Pancreas (tissue), 10 donors: Measurements from ENCODE around the gene GNG8. TPM values are rescaled to one million over a fixed set of nuclear protein-coding genes. Genes with fewer than 3 reads are reported as not detected.

ENCODE experiments used
- ATAC-seq, 4 donors: fragments of 200-7000 bp; cut with Tn5 transposase; one replicate each; pipeline versions ENCODE4 v1.8.0 to v1.9.1; 2020; ENCODE audit warnings: mild to moderate bottlenecking in 4 of 4, moderate library complexity in 4 of 4
- DNase-seq, 6 donors: peaks; one replicate each; pipeline ENCODE4 v3.0.0-alpha.2; 2020
- FAIRE-seq: peaks from 2 replicates; lab custom pipeline; 2012; peaks lifted over from hg19 to GRCh38; lab: Jason Lieb, UNC
- H3K27ac ChIP-seq, 4 donors: fragments of 200-600 bp; sonication (generic); 1 replicate in 3 of 4; 2 replicates in 1 of 4; pipeline versions ENCODE4 v1.5.0 to v1.8.0; 2020
- H3K27me3 ChIP-seq, 4 donors: fragments of 200-600 bp; one replicate each; pipeline ENCODE4 v1.8.0; 2021
- H3K36me3 ChIP-seq, 3 donors: fragments of 200-600 bp; sonication (generic) in 1 of 3; one replicate each; pipeline versions ENCODE4 v1.5.0 to v1.8.0; 2020 to 2021
- H3K4me1 ChIP-seq, 3 donors: fragments of 200-600 bp; one replicate each; pipeline ENCODE4 v1.8.0; 2021
- H3K4me3 ChIP-seq, 4 donors: fragments of 200-600 bp; sonication (generic) in 2 of 4; one replicate each; pipeline versions ENCODE4 v1.5.0 to v1.8.0; 2020 to 2021
- H3K9me3 ChIP-seq, 4 donors: fragments of 200-600 bp; one replicate each; pipeline ENCODE4 v1.8.0; 2021
- CTCF ChIP-seq, 4 donors: fragments of 200-600 bp; sonication (generic) in 3 of 4; IDR thresholded peaks; one replicate each; pipeline versions ENCODE4 v1.5.0 to v1.8.0; 2021; ENCODE audit warnings: antibody characterized with exemption in 4 of 4
- WGBS, 2 donors: extraction: QIAGEN DNeasy Blood & Tissue Kit; methylation state at CpG; one replicate each; pipeline ENCODE4 v1.1.7; 2013; 5-methylcytosine and 5-hydroxymethylcytosine counted together
- intact Hi-C, 3 donors: fragments of 100-400 bp; cut with DNase I; formaldehyde crosslinking; loops; one replicate each; pipeline versions ENCODE4 v1.11.1 to v1.14.2; 2022
- polyA plus RNA-seq, 2 donors: library from polyadenylated mRNA; stranded (reverse); fragments of 200-250 nt; gene quantifications; one replicate each; pipeline ENCODE4 v1.2.3, GENCODE V29; 2013
- total RNA-seq, 6 donors: library from RNA; stranded (reverse); fragmentation: NEBNext Ultra II Directional in 4 of 6; extraction: Animal tissue kit (Norgen Biotek cat#: 25700) in 4 of 6; gene quantifications; one replicate each; pipeline versions ENCODE4 v1.2.1 to v1.2.4, GENCODE V29; 2021 to 2023
- donor health status: healthy with polysubstance abuse.
- donor health status: DM: no; HTN: no; CAD: no; lungs with moderate emphysema.
- donor health status: DM: no; HTN: no; CAD: no.
- donor health status: control.
- donor health status: control.
- donor health status: Bipolar disorder and iron deficiency.
- donor health status: DM: yes; HTN: yes; CAD: no.
- donor health status: DM: no; HTN: no; CAD: no.
- donor health status: DM: no; HTN: no; CAD: no.
- donor health status: DM: yes; HTN: yes; CAD: no.

GNG8 gene
- total and polyA plus RNA-seq, 8 donors, result not detected

DNA sequence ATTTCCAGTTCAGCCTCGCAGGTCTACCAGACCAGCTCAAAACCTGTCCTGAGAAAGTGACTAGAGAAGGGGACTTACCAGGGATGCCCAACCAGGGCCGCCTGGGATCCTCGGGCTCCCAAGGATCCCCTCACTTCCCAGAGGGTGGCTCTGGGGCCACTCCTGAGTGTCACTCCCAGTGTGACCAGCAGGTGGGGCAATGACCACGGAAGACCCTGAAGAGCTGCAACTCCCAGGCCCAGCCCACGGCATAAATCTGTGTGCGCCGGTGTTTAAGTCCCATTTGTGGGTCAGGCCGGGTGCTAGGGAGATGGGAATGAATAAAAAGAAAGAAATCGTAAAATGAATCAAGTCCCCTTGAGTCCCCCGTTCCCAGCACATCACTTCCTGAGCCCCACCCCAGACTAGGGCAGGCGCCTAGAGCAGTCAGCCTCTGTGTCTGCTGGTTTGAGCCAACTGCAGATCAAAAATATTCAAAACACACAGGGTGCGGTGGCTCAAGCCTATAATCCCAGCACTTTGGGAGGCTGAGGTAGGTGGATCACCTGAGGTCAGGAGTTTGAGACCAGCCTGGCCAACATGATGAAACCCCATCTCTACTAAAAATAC lies 21.8 kb downstream of the GNG8 start:
- TF ChIP-seq CTCF (IDR thresholded peaks at IDR 0.05), result peak; percentile 86 to 90 (median 88)
- Histone ChIP-seq H3K4me3 (no peak overlapping the region), H3K9me3 (no peaks in the 10 kb centered on the region), H3K27ac (no peak overlapping the region), H3K36me3 (peaks cover 0 to 9% (median 4%) of the 10 kb centered on the region in 3 donors), H3K27me3 (no peaks in the 10 kb centered on the region), H3K4me1 (peaks cover 13 to 24% (median 15%) of the 10 kb centered on the region in 3 donors)
- intact Hi-C loops, result loop anchor here in 2 of 3 donors (5.0 kb wide), 1 partner anchor 48 kb away; the partner anchor contains the start of gene DACT3 (in 2 of the 2)
- peak; percentile 74 to 94 (median 86) for DNase-seq
- 10 to 13% methylated on average over 12 of the region's 12 CpGs for WGBS, 2 donors
- peak; percentile 44 to 78 (median 72) for ATAC-seq
- no peak for FAIRE-seq

DNA sequence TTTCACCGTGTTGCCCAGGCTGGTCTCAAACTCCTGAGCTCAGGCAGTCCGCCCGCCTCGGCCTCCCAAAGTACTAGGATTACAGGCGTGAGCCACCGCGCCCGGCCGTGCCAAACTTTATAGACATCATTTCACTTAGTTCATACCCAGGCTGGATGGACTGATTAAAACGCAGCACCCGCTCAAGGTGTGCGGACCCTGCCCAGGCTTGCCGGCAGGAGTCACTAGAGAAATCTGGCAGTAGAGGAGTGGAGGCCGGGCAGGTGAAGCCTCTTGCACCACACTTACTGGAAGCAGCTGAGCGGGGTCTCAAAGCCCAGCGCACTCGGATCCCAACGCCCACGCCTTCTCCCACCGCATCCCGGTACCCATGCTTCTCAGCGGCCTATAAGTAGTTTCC lies 22.5 kb downstream of the GNG8 start:
- peak in 3 of 6 donors; percentile 19 to 57 (median 51) for DNase-seq
- peaks cover 7 to 20% (median 11%) of the 10 kb centered on the region in 3 donors for H3K4me1 ChIP-seq
- no peak overlapping the region for H3K4me3 ChIP-seq
- 83 to 85% methylated on average over 21 to 22 of the region's 22 CpGs for WGBS, 2 donors
- no peak overlapping the region for H3K27ac ChIP-seq
- FAIRE-seq, result no peak
- H3K36me3 ChIP-seq, result peaks cover 0 to 16% (median 10%) of the 10 kb centered on the region in 3 donors
- intact Hi-C loops, result loop anchor here in 2 of 3 donors (5.0 kb wide), 1 partner anchor 49 kb away; the partner anchor contains the start of gene DACT3 (in 2 of the 2)
- no peak for TF ChIP-seq CTCF (IDR thresholded peaks at IDR 0.05)
- H3K27me3 ChIP-seq, result no peaks in the 10 kb centered on the region
- no peak for ATAC-seq
- no peaks in the 10 kb centered on the region for H3K9me3 ChIP-seq

DNA sequence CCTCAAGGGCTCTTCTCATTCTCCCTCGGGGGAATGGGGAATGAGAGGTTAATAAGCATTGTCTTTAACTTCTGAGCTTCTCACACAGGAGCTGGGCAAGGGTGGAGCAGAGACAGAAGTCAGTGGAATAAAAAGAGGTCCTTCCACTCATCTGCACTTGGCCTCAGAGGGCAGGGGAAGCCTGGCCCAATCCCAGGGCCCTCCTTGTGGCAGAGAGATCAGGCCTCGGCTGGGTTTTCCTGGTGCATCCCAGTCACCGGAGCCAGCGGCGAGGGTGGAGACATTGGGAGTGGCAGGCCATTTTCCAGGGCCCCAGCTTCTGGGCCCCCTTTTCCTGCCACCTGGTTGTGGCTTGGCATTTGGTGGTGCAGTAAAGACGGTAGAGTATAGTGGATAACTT lies 24.2 kb downstream of the GNG8 start:
- ATAC-seq (no peak), FAIRE-seq (no peak), DNase-seq (peak in 1 of 6 donors; percentile 40)
- intact Hi-C loops, result loop anchor here in 2 of 3 donors (5.0 kb wide), 1 partner anchor 51 kb away; the partner anchor contains the start of gene DACT3 (in 2 of the 2)
- Histone ChIP-seq H3K4me3 (no peak overlapping the region), H3K27ac (no peak overlapping the region), H3K36me3 (peaks cover 0 to 32% (median 24%) of the 10 kb centered on the region in 3 donors), H3K4me1 (peaks cover 1 to 6% (median 3%) of the 10 kb centered on the region in 3 donors), H3K27me3 (no peaks in the 10 kb centered on the region), H3K9me3 (no peaks in the 10 kb centered on the region)
- TF ChIP-seq CTCF (IDR thresholded peaks at IDR 0.05), result no peak
- WGBS, 2 donors, result 66 to 84% methylated on average over 6 of the region's 6 CpGs

GRCh38 chr19:46610851-46611770 lies 24.9 kb downstream of the GNG8 start:
- no peak for ATAC-seq
- no peaks in the 10 kb centered on the region for H3K4me1 ChIP-seq
- no peaks in the 10 kb centered on the region for H3K27me3 ChIP-seq
- H3K4me3 ChIP-seq, result no peak overlapping the region
- intact Hi-C loops, result loop anchor here in 2 of 3 donors (5.0 kb wide), 1 partner anchor 51 kb away; the partner anchor contains the start of gene DACT3 (in 2 of the 2)
- 74 to 79% methylated on average over 17 of the region's 17 CpGs for WGBS, 2 donors
- H3K27ac ChIP-seq, result no peak overlapping the region
- peaks cover 0 to 38% (median 25%) of the 10 kb centered on the region in 3 donors for H3K36me3 ChIP-seq
- no peak for TF ChIP-seq CTCF (IDR thresholded peaks at IDR 0.05)
- no peak for FAIRE-seq
- no peaks in the 10 kb centered on the region for H3K9me3 ChIP-seq
- DNase-seq, result peak in 2 of 6 donors; percentile 14 to 33
